Esophagus squamous epithelium (tissue), 4 donors: ENCODE results near the gene DCAF5.

Experiments used
- POLR2A ChIP-seq, 4 donors: fragments of 450-650 bp; IDR thresholded peaks; one replicate each; pipeline ENCODE4 v1.6.1; 2017; ENCODE audit warnings: antibody characterized with exemption in 4 of 4, mild to moderate bottlenecking in 4 of 4, moderate library complexity in 3 of 4
- TF ChIP-seq, protein P1 (sequence below), 6 experiments: fragments of 450-650 bp in 4 of 6; fragments of 200-600 bp in 2 of 6; sonication (generic) in 2 of 6; IDR thresholded peaks; one replicate each; pipeline ENCODE4 v1.5.1; 2016 to 2019; ENCODE audit warnings: antibody characterized with exemption in 6 of 6, mild to moderate bottlenecking in 4 of 6, moderate library complexity in 4 of 6

DNA sequence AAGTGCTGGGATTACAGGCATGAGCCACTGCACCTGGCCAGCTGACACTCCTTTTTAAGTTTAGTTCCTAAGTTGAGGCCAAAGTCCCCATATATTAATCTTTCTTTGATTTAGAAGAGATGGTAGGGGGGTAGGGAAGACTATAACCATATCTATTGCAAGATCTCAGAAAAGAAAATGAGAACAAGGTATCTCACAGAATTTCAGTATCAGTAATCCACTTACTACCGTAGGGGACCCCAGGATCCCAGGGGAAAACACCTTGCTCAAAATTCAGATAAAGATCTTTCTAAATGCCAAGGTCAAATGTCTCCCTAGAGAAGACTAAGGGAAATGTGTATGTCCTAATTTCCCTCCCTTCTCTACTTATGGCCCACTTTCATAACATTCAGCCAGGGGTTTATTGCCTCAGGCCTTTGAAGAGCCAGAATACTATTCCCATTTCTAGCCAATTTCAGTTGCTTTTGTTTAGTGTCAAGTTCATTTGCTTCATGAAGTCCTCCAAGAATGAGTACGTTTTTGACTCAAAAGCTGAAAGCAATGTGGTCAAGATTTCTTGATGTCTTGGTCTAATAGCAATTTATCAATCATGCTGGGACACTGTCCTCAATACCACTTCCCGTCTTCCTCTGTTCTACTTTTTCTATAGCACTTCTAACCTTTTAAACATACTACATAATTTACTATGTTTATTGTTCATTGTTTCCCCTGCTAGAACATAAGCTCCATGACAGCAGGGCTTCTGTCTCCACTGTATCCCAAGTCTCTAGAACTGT, 86.3 kb downstream of the DCAF5 start:
- no peak for TF ChIP-seq POLR2A (IDR thresholded peaks at IDR 0.05)
- TF ChIP-seq, protein P1, sequence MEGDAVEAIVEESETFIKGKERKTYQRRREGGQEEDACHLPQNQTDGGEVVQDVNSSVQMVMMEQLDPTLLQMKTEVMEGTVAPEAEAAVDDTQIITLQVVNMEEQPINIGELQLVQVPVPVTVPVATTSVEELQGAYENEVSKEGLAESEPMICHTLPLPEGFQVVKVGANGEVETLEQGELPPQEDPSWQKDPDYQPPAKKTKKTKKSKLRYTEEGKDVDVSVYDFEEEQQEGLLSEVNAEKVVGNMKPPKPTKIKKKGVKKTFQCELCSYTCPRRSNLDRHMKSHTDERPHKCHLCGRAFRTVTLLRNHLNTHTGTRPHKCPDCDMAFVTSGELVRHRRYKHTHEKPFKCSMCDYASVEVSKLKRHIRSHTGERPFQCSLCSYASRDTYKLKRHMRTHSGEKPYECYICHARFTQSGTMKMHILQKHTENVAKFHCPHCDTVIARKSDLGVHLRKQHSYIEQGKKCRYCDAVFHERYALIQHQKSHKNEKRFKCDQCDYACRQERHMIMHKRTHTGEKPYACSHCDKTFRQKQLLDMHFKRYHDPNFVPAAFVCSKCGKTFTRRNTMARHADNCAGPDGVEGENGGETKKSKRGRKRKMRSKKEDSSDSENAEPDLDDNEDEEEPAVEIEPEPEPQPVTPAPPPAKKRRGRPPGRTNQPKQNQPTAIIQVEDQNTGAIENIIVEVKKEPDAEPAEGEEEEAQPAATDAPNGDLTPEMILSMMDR (IDR thresholded peaks at IDR 0.05), result no peak
